Glutamatergic neuron (in vitro differentiated cells): ENCODE data around the gene GJB1. TPM values are rescaled to one million over a fixed set of nuclear protein-coding genes. Genes with fewer than 3 reads are reported as not detected.

ENCODE experiments used
- total RNA-seq: library from RNA; stranded (reverse); fragmentation: NEBNext Ultra II Directional; extraction: Animal tissue kit (Norgen Biotek cat#: 25700); gene quantifications from one replicate; pipeline ENCODE4 v1.2.1, GENCODE V29; 2021; ENCODE audit not compliant: unreplicated experiment

The GJB1 gene
- total RNA-seq, 1 donor from 2014 or later = not detected

Other genes with a start within 250 kb of the GJB1 start
- 86.5 TPM for gene SNX12, start 154.9 kb upstream of the GJB1 start, total RNA-seq
- gene FOXO4, start 127.4 kb upstream of the GJB1 start, total RNA-seq = 20.2 TPM
- not detected for gene CXorf65, start 116.5 kb upstream of the GJB1 start, total RNA-seq
- not detected for gene IL2RG, start 111.6 kb upstream of the GJB1 start, total RNA-seq
- gene MED12, start 104.6 kb upstream of the GJB1 start, total RNA-seq = 87.4 TPM
- 3.1 TPM for gene NLGN3, start 78.4 kb upstream of the GJB1 start, total RNA-seq
- gene ZMYM3, start 30.9 kb downstream of the GJB1 start, total RNA-seq = 44.2 TPM
- 696 TPM for gene NONO, start 60.4 kb downstream of the GJB1 start, total RNA-seq
- gene ITGB1BP2, start 78.5 kb downstream of the GJB1 start, total RNA-seq = 7.8 TPM
- 42.1 TPM for gene TAF1, start 143.1 kb downstream of the GJB1 start, total RNA-seq